Prostate gland (tissue), 2 donors: Measurements from ENCODE around the gene HERC4. TPM values are rescaled to one million over a fixed set of nuclear protein-coding genes. Genes with fewer than 3 reads are reported as not detected.

Experiments used
- DNase-seq: peaks from one replicate; pipeline ENCODE4 v3.0.0-alpha.2; 2019; ENCODE audit warnings: low spot score
- H3K27ac ChIP-seq, 2 donors: fragments of 200-600 bp; sonication (generic); 2 replicates each; pipeline ENCODE4 v1.5.1; 2017 to 2019
- H3K27me3 ChIP-seq: fragments of 200-600 bp; sonication (generic); replicated peaks from 2 replicates; pipeline ENCODE4 v1.5.1; 2019; ENCODE audit not compliant: insufficient read depth
- H3K36me3 ChIP-seq, 2 donors: fragments of 200-600 bp; sonication (generic); 1 replicate in 1 of 2; 2 replicates in 1 of 2; pipeline versions ENCODE4 v1.5.1 to v1.8.1; 2017 to 2019
- H3K4me1 ChIP-seq: fragments of 200-600 bp; sonication (generic); replicated peaks from 2 replicates; pipeline ENCODE4 v1.5.1; 2019
- H3K4me3 ChIP-seq, 2 donors: fragments of 200-600 bp; sonication (generic); 2 replicates each; pipeline ENCODE4 v1.5.1; 2017 to 2019
- H3K9me3 ChIP-seq: fragments of 200-600 bp; sonication (generic); 2 replicates; pipeline ENCODE4 v1.5.1; 2017
- CTCF ChIP-seq, 4 experiments: fragments of 200-600 bp in 2 of 4; fragments of 450-650 bp in 2 of 4; sonication (generic) in 2 of 4; IDR thresholded peaks; 1 replicate in 3 of 4; 2 replicates in 1 of 4; pipeline ENCODE4 v1.5.1; 2016 to 2019; ENCODE audit warnings: antibody characterized with exemption in 4 of 4, mild to moderate bottlenecking in 2 of 4, moderate library complexity in 2 of 4
- POLR2A ChIP-seq: fragments of 450-650 bp; IDR thresholded peaks from one replicate; pipeline ENCODE4 v1.6.1; 2016; ENCODE audit warnings: antibody characterized with exemption, mild to moderate bottlenecking
- POLR2AphosphoS5 ChIP-seq: sonication (generic); formaldehyde crosslinking; IDR thresholded peaks from one replicate; pipeline ENCODE4 v1.6.1; 2017; ENCODE audit warnings: antibody characterized with exemption
- WGBS: methylation state at CpG from one replicate; pipeline ENCODE4 v1.1.5; 2018; 5-methylcytosine and 5-hydroxymethylcytosine counted together
- intact Hi-C: fragments of 100-400 bp; cut with DNase I; formaldehyde crosslinking; loops from one replicate; pipeline ENCODE4 v1.14.2; 2022
- total RNA-seq, 2 donors: library from RNA; depleted of rRNA; stranded (reverse); fragments of >200 nt; gene quantifications; one replicate each; pipeline ENCODE4 v1.1.0, GENCODE V29; 2016

HERC4 gene
- total RNA-seq, 2 donors from 2014 or later, result 27.7 to 40.6 TPM

GRCh38 chr10:68095153-68095552, 20.1 kb upstream of the HERC4 start:
- H3K36me3 ChIP-seq, result no peaks in the 10 kb centered on the region
- H3K27ac ChIP-seq, result no peak overlapping the region
- intact Hi-C loops, result no loop called here
- TF ChIP-seq CTCF (IDR thresholded peaks at IDR 0.05) (no peak), POLR2A (no peak), POLR2AphosphoS5 (no peak)
- no peak for DNase-seq
- 78% methylated on average over 2 of the region's 2 CpGs for WGBS
- H3K9me3 ChIP-seq, result no peaks in the 10 kb centered on the region
- no peak overlapping the region for H3K4me3 ChIP-seq
- H3K27me3 ChIP-seq, result no peaks in the 10 kb centered on the region
- no peaks in the 10 kb centered on the region for H3K4me1 ChIP-seq

- H3K27me3 ChIP-seq, result no peaks in the 10 kb centered on the region
- 89% methylated on average over 2 of the region's 2 CpGs for WGBS
- TF ChIP-seq POLR2A (no peak), CTCF (IDR thresholded peaks at IDR 0.05) (no peak), POLR2AphosphoS5 (no peak)
- intact Hi-C loops, result no loop called here
- no peaks in the 10 kb centered on the region for H3K36me3 ChIP-seq
- no peak for DNase-seq
- H3K27ac ChIP-seq, result no peak overlapping the region
- H3K9me3 ChIP-seq, result no peaks in the 10 kb centered on the region
- no peaks in the 10 kb centered on the region for H3K4me1 ChIP-seq
- H3K4me3 ChIP-seq, result no peak overlapping the region
Observed at GRCh38 chr10:68092512-68092911, 17.4 kb upstream of the HERC4 start.

GRCh38 chr10:68090586-68090985, 15.5 kb upstream of the HERC4 start:
- Histone ChIP-seq H3K27me3 (no peaks in the 10 kb centered on the region), H3K9me3 (no peaks in the 10 kb centered on the region), H3K27ac (no peak overlapping the region), H3K36me3 (no peaks in the 10 kb centered on the region), H3K4me3 (no peak overlapping the region), H3K4me1 (no peaks in the 10 kb centered on the region)
- no peak for DNase-seq
- WGBS, result 86% methylated on average over 4 of the region's 4 CpGs
- TF ChIP-seq CTCF (IDR thresholded peaks at IDR 0.05) (no peak), POLR2AphosphoS5 (no peak), POLR2A (no peak)
- intact Hi-C loops, result no loop called here

- no peak for TF ChIP-seq POLR2AphosphoS5
- TF ChIP-seq CTCF (IDR thresholded peaks at IDR 0.05), result no peak
- no peak for TF ChIP-seq POLR2A
- H3K4me3 ChIP-seq, result no peak overlapping the region
- H3K36me3 ChIP-seq, result no peaks in the 10 kb centered on the region
- no peak for DNase-seq
- H3K4me1 ChIP-seq, result no peaks in the 10 kb centered on the region
- no peaks in the 10 kb centered on the region for H3K27me3 ChIP-seq
- H3K27ac ChIP-seq, result no peak overlapping the region
- intact Hi-C loops, result loop anchor here (10.0 kb wide), 1 partner anchor 216 kb away; no protein-coding TSS in a partner anchor
- no peaks in the 10 kb centered on the region for H3K9me3 ChIP-seq
- WGBS, result 43% methylated on average over 4 of the region's 4 CpGs
Observed at GRCh38 chr10:68088740-68089139, 13.7 kb upstream of the HERC4 start.

- Histone ChIP-seq H3K9me3 (no peaks in the 10 kb centered on the region), H3K27ac (no peak overlapping the region), H3K4me3 (no peak overlapping the region), H3K27me3 (no peaks in the 10 kb centered on the region), H3K36me3 (no peaks in the 10 kb centered on the region), H3K4me1 (no peaks in the 10 kb centered on the region)
- 38% methylated on average over 2 of the region's 2 CpGs for WGBS
- no peak for TF ChIP-seq POLR2A
- TF ChIP-seq POLR2AphosphoS5, result no peak
- no peak for TF ChIP-seq CTCF (IDR thresholded peaks at IDR 0.05)
- DNase-seq, result no peak
- intact Hi-C loops, result loop anchor here (10.0 kb wide), 1 partner anchor 217 kb away; no protein-coding TSS in a partner anchor
Observed at GRCh38 chr10:68087685-68088401, 12.8 kb upstream of the HERC4 start.
